Measurements from ENCODE around the gene TNFAIP8L1. TPM values are rescaled to one million over a fixed set of nuclear protein-coding genes. Genes with fewer than 3 reads are reported as not detected.
A peak's percentile ranks its signal among the peaks of the same experiment; 100 is the strongest.

Gene TNFAIP8L1
- total RNA-seq, 1 donor from 2014 or later, result 5.0 TPM

GRCh38 chr19:4649392-4650047 is 10.2 kb downstream of the TNFAIP8L1 start:
- no peak for DNase-seq

GRCh38 chr19:4650159-4650558 is 10.8 kb downstream of the TNFAIP8L1 start:
- DNase-seq, result no peak

GRCh38 chr19:4652075-4652474 is 12.8 kb downstream of the TNFAIP8L1 start:
- DNase-seq, result no peak

- DNase-seq, result no peak
Observed at GRCh38 chr19:4653793-4654436, 14.6 kb downstream of the TNFAIP8L1 start.

- DNase-seq, result no peak
Observed at GRCh38 chr19:4654437-4655361, 15.4 kb downstream of the TNFAIP8L1 start.

- DNase-seq, result no peak
Observed at GRCh38 chr19:4656102-4656501, 16.8 kb downstream of the TNFAIP8L1 start.

GRCh38 chr19:4657262-4657661 is 17.9 kb downstream of the TNFAIP8L1 start:
- DNase-seq, result no peak

GRCh38 chr19:4657835-4658234 is 18.5 kb downstream of the TNFAIP8L1 start:
- DNase-seq, result no peak

GRCh38 chr19:4660181-4660791 is 21.0 kb downstream of the TNFAIP8L1 start:
- no peak for DNase-seq

- no peak for DNase-seq
Observed at GRCh38 chr19:4660993-4661392, 21.7 kb downstream of the TNFAIP8L1 start.

GRCh38 chr19:4662020-4662695 is 22.8 kb downstream of the TNFAIP8L1 start:
- DNase-seq, result no peak

GRCh38 chr19:4662812-4663211 is 23.5 kb downstream of the TNFAIP8L1 start:
- DNase-seq, result no peak

GRCh38 chr19:4664642-4665041 is 25.3 kb downstream of the TNFAIP8L1 start:
- DNase-seq, result no peak

GRCh38 chr19:4669723-4670480 is 30.6 kb downstream of the TNFAIP8L1 start, which contains the start of gene MYDGF:
Gene MYDGF, minus strand, starts transcription at chr19:4670342. Its CDS starts 8 bp downstream, at chr19:4670334.
- peak; percentile 81 for DNase-seq

- no peak for DNase-seq
Observed at GRCh38 chr19:4671185-4671851, 32.0 kb downstream of the TNFAIP8L1 start.

- no peak for DNase-seq
Observed at GRCh38 chr19:4673216-4673615, 33.9 kb downstream of the TNFAIP8L1 start.

GRCh38 chr19:4673726-4674125 is 34.4 kb downstream of the TNFAIP8L1 start:
- DNase-seq, result no peak

- no peak for DNase-seq
Observed at GRCh38 chr19:4675346-4675745, 36.0 kb downstream of the TNFAIP8L1 start.

- no peak for DNase-seq
Observed at GRCh38 chr19:4676955-4677731, 37.8 kb downstream of the TNFAIP8L1 start.

Measured in skin of body (tissue), 2 donors.